ENCODE data around the gene ZNF365.
"Not testable (repeated sequence)": the region's sequence is repeated elsewhere in the genome, so short reads cannot be mapped to it uniquely, and the experiment has no call there.

ZNF365 gene

DNA sequence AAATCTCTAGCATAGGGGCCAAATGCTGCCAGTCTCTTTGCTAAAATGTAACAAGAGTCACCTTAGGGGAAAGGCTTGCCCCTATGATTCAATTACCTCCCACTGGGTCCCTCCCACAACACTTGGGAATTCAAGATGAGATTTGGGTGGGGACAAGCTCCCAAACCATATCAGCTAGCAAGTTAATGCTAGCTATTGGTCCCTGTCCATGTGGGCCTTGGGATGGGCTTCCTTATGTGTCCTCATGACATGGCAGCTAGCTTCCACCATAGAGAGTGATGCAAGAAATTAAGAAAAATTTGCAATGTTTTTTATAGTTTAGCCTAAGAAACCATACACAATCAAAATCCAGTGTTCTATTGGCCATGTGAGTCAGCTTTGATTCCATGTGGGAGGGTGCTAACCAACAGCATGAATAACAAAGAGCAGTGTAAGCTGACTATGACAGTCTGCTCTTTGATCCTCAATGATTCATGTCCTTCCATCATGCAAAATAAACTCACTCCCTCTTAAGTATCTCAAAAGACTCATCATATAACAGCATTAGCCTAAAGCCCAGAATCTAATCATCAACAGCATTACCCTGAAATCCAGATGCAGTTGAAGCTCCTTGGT is 21.7 kb upstream of the ZNF365 start:
- no peak overlapping the region for H3K4me3 ChIP-seq (replicated peaks; ENCODE audit: low read depth, low read length)
- DNase-seq (ENCODE audit: extremely low read depth, low read depth), result peak; percentile 7
- TF ChIP-seq, protein P1, sequence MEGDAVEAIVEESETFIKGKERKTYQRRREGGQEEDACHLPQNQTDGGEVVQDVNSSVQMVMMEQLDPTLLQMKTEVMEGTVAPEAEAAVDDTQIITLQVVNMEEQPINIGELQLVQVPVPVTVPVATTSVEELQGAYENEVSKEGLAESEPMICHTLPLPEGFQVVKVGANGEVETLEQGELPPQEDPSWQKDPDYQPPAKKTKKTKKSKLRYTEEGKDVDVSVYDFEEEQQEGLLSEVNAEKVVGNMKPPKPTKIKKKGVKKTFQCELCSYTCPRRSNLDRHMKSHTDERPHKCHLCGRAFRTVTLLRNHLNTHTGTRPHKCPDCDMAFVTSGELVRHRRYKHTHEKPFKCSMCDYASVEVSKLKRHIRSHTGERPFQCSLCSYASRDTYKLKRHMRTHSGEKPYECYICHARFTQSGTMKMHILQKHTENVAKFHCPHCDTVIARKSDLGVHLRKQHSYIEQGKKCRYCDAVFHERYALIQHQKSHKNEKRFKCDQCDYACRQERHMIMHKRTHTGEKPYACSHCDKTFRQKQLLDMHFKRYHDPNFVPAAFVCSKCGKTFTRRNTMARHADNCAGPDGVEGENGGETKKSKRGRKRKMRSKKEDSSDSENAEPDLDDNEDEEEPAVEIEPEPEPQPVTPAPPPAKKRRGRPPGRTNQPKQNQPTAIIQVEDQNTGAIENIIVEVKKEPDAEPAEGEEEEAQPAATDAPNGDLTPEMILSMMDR (IDR thresholded peaks at IDR 0.05; ENCODE audit: low read depth, low read length, missing control alignments), result no peak

DNA sequence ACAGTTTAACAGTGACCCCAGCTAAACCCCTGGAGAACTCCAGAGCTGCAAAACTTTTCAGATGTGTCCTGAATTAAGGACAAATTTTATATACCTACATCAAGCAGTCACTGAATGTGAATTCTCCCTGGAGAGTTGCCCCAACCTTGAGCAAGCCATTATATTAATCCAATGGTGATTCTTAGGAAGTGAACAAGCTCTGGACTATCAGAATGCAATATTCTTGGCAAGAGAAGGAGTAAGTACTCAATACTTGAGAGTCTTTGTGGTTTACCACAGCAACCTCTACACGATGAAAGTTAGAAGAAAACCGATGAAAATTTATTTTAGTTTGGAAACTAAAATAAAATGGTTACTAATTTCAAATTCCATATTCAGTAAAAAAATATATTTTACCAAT is 19.3 kb upstream of the ZNF365 start:
- no peak overlapping the region for H3K4me3 ChIP-seq (replicated peaks; ENCODE audit: low read depth, low read length)
- TF ChIP-seq, protein P1 (IDR thresholded peaks at IDR 0.05; ENCODE audit: low read depth, low read length, missing control alignments), result no peak
- DNase-seq (ENCODE audit: extremely low read depth, low read depth), result no peak

DNA sequence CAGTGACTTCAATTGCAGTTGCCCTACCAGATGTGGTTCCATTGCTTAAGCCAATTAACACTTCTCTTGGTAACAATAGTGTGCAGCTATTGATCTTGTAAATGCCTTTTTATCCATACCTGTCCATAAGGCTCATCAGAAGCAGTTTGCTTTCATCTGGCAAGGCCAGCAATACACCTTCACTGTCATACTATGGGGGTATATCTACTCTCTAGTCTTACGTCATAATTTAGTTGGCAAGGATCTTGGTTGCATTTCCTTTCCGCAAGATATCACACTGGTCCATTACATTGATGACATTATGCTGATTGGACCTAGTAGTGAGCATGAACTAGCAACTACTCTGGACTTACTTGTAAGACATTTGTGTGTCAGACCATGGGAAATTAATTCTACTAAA is 17.7 kb upstream of the ZNF365 start:
- no peak for DNase-seq (ENCODE audit: extremely low read depth, low read depth)
- no peak overlapping the region for H3K4me3 ChIP-seq (replicated peaks; ENCODE audit: low read depth, low read length)
- TF ChIP-seq, protein P1 (IDR thresholded peaks at IDR 0.05; ENCODE audit: low read depth, low read length, missing control alignments), result no peak

DNA sequence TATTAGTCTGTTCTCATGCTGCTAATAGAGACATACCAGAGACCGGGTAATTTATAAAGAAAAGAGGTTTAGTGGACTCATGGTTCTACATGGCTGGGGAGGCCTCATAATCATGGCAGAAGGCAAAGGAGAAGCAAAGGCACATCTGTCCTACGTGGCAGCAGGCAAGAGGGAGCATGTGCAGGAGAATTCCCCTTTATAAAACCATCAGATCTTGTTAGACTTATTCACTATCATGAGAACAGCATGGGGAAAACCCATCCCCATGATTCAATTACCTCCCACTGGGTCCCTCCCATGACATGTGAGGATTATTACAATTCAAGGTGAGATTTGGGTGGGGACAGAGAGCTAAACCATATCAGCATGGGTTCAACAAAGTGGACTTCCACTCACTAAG is 16.0 kb upstream of the ZNF365 start:
- not testable (repeated sequence) for H3K4me3 ChIP-seq (replicated peaks; ENCODE audit: low read depth, low read length); DNase-seq (ENCODE audit: extremely low read depth, low read depth)

DNA sequence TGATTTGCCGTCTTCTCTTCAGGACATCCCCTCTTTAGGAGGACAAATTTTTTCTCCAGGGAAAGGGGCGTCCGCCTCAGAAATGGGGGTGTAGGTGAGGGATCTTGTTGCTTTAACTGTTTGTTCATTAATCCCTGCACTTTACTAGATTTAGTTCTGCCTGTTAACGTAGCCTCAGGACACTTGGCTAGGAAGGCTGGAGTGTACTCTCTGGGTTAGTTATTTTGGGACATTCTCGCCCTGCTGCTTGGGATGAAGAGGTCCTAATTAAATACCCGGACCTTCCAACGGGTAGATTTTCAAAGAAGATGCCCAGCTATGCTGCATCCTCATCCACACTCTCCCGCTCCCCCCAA is 552 bp upstream of the ZNF365 start:
- peak overlapping the region; percentile 52 for H3K4me3 ChIP-seq (replicated peaks; ENCODE audit: low read depth, low read length)
- DNase-seq (ENCODE audit: extremely low read depth, low read depth), result no peak
- TF ChIP-seq, protein P1 (IDR thresholded peaks at IDR 0.05; ENCODE audit: low read depth, low read length, missing control alignments), result no peak

DNA sequence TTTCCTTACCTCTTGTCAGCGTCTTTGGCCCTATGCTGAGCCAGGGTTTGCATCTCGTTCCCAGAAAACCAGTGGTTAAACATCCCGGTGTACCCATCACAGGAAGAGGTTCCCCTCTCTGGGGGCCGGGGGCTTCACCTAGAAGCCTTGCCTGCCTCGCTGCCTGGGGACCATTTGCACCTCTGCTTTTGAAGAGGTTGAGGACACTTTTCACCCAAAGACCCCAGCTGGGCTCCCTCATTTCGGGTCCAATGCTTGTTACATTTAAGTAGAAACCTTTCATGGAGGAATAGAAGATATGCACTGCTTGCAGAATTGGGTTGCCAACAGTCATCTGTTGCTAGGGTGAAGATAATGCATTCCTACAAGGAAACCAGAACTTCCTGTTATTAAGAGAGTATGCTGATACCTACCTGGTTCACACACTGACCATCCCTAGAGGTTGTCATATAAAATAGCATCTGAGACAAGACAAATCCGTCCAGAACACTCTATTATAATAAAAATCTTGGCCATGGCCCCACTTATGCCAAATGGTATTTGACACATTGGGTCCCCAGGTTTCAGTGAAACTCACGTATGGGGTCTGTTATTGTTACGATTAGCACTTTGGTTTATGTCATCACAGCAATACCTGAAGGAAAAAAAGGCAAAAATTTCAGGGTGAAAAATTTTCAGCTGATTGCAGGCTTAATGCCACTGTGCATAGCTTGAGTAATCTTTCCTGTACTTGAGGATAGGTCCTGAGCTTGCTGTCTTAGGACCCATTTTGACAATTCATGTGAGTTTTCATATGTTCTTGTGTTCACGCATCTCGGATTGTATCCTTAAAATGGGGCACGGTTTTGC is 917 bp downstream of the ZNF365 start:
- TF ChIP-seq, protein P1 (IDR thresholded peaks at IDR 0.05; ENCODE audit: low read depth, low read length, missing control alignments), result no peak
- no peak for DNase-seq (ENCODE audit: extremely low read depth, low read depth)

More for the DNA sequence above, 917 bp downstream of the ZNF365 start:
- peak overlapping the region; percentile 52 for H3K4me3 ChIP-seq (replicated peaks; ENCODE audit: low read depth, low read length)

Data from HFF-Myc (cell line).